Colonic mucosa (tissue), 4 donors: Measurements from ENCODE around the gene DLX1. TPM values are rescaled to one million over a fixed set of nuclear protein-coding genes. Genes with fewer than 3 reads are reported as not detected.
"Not testable (repeated sequence)": the region's sequence is repeated elsewhere in the genome, so short reads cannot be mapped to it uniquely, and the experiment has no call there.

Experiments
- DNase-seq: peaks from one replicate; pipeline ENCODE4 v3.0.0-alpha.2; 2020
- H3K27ac ChIP-seq: fragments of 200-600 bp; one replicate; pipeline ENCODE4 v1.8.0; 2021
- H3K27me3 ChIP-seq: fragments of 200-600 bp; one replicate; pipeline ENCODE4 v1.8.0; 2021
- H3K36me3 ChIP-seq: fragments of 200-600 bp; one replicate; pipeline ENCODE4 v1.8.0; 2021
- H3K4me1 ChIP-seq: fragments of 200-600 bp; one replicate; pipeline ENCODE4 v1.8.0; 2021; ENCODE audit warnings: mild to moderate bottlenecking
- H3K4me3 ChIP-seq: fragments of 200-600 bp; one replicate; pipeline ENCODE4 v1.8.0; 2021
- H3K9ac ChIP-seq, 2 donors: one replicate each; pipeline ENCODE4 v1.7.0; 2013; ENCODE audit warnings: control low read depth in 2 of 2, low read depth in 2 of 2, low read length in 2 of 2
- H3K9me3 ChIP-seq: fragments of 200-600 bp; one replicate; pipeline ENCODE4 v1.8.0; 2021
- intact Hi-C: fragments of 100-400 bp; cut with DNase I; formaldehyde crosslinking; loops from one replicate; pipeline ENCODE4 v1.14.1; 2022
- total RNA-seq, 2 donors: library from RNA; stranded (reverse); fragmentation: NEBNext Ultra II Directional in 1 of 2; extraction: Animal tissue kit (Norgen Biotek cat#: 25700) in 1 of 2; gene quantifications; one replicate each; pipeline ENCODE4 v1.2.1, GENCODE V29; 2021
- TF ChIP-seq, protein P1 (sequence below): fragments of 200-600 bp; IDR thresholded peaks from one replicate; pipeline ENCODE4 v1.8.0; 2022; ENCODE audit warnings: antibody characterized with exemption, mild to moderate bottlenecking
- donor health status: healthy.
- donor health status: DM: no; HTN: no; CAD: no.
- donor health status: DM: no; HTN: no; CAD: no.

DLX1 gene
- total RNA-seq, 2 donors from 2014 or later = 0.19 TPM; not detected in 1

DNA sequence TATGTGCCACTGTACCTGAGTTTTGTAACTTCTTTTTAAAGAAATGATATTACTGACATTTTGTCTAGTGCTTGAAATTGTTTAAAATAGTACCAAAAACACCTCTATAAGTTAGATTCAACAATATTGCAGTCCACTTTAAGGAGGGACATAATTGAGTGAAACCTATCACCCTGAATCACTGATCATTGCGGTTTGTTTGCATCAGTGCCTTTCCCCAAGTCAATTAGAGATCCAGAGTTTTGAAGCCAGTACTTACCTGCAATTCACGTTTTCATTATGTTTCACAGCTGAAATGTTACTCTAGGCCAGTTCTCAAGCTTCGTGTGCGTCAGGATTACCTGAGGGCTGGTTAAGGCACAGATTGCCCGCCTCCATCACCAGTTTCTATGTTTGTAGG, 26.6 kb upstream of the DLX1 start:
- H3K4me3 ChIP-seq = no peak overlapping the region
- no peak overlapping the region for H3K9ac ChIP-seq
- H3K36me3 ChIP-seq = no peaks in the 10 kb centered on the region
- no peak overlapping the region for H3K27ac ChIP-seq
- H3K27me3 ChIP-seq = no peaks in the 10 kb centered on the region
- H3K9me3 ChIP-seq = no peaks in the 10 kb centered on the region
- no peak for DNase-seq
- H3K4me1 ChIP-seq = no peaks in the 10 kb centered on the region
- TF ChIP-seq, protein P1, sequence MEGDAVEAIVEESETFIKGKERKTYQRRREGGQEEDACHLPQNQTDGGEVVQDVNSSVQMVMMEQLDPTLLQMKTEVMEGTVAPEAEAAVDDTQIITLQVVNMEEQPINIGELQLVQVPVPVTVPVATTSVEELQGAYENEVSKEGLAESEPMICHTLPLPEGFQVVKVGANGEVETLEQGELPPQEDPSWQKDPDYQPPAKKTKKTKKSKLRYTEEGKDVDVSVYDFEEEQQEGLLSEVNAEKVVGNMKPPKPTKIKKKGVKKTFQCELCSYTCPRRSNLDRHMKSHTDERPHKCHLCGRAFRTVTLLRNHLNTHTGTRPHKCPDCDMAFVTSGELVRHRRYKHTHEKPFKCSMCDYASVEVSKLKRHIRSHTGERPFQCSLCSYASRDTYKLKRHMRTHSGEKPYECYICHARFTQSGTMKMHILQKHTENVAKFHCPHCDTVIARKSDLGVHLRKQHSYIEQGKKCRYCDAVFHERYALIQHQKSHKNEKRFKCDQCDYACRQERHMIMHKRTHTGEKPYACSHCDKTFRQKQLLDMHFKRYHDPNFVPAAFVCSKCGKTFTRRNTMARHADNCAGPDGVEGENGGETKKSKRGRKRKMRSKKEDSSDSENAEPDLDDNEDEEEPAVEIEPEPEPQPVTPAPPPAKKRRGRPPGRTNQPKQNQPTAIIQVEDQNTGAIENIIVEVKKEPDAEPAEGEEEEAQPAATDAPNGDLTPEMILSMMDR = no peak
- intact Hi-C loops = no loop called here

DNA sequence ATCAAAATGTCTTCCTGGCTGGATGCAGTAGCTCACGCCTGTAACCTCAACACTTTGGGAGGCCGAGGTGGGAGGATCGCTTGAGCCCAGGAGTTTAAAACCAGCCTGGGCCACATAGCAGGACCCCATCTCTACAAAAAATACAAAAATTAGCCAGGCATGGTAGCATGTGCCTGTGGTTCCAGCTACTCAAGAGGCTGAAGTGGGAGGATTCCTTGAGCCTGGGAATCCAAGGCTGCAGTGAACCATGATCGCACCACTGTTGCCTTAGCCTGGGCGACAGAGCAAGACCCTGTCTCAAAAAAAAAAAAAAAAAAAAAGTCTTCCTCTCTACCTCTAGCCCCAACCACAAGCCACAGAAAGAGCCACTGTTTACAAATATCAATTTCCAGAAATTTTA, 25.2 kb upstream of the DLX1 start:
- H3K27ac ChIP-seq, H3K4me3 ChIP-seq, H3K9me3 ChIP-seq, H3K9ac ChIP-seq, DNase-seq, H3K4me1 ChIP-seq, H3K27me3 ChIP-seq, H3K36me3 ChIP-seq, intact Hi-C loops: not testable (repeated sequence)

DNA sequence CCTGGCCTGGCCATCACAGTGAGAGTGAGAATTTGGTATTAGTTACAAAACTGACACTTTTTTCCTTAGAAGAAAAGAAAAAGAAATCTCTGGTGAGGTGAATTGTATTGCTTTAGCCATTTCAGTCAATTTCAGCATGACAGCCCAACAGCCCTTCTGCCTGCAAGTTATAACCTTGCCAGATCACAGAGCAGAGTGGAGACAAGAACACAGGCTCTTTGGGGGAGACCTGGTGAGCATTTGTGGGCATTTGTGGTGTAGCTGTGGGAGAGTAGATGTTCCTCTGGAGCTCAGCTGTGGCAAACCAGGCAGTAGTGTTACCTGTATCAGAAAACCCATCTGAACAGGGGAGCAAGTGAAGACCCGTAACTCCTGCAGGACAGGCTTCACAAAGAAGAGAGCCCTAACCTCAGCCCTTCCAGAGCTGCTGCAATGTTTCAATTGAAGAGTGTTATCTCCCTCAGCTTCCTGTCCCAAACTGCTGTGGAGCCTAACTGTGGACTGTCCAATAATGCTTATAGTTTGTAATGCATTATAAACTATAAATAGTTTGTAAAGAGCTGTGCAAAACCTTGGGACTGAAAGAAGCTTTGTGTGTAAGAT, 22.8 kb upstream of the DLX1 start:
- no peaks in the 10 kb centered on the region for H3K36me3 ChIP-seq

DNA sequence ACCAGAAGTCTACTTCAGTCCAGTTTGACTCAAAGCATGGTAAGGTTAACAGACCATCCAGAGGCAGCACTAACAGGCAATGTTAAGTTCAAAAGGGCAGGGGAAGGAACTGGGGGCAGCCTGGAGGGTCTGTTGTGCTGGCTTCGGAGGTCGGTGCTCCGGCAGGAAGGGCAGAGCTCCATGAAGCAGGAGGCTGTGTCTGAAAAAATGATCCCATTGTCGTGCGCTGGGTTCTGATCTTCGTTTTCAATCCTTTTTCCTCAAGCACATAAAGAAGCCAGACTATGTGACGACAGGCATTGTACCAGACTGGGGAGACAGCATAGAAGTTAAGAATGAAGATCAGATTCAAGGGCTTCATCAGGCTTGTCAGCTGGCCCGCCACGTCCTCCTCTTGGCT, 21.9 kb upstream of the DLX1 start:
- H3K9me3 ChIP-seq = no peaks in the 10 kb centered on the region
- intact Hi-C loops = no loop called here
- no peak overlapping the region for H3K9ac ChIP-seq
- H3K4me3 ChIP-seq = no peak overlapping the region
- no peaks in the 10 kb centered on the region for H3K27me3 ChIP-seq
- no peaks in the 10 kb centered on the region for H3K36me3 ChIP-seq
- no peak for DNase-seq
- no peaks in the 10 kb centered on the region for H3K4me1 ChIP-seq
- TF ChIP-seq, protein P1 = no peak
- H3K27ac ChIP-seq = no peak overlapping the region

More for the DNA sequence above, 22.8 kb upstream of the DLX1 start:
- intact Hi-C loops = no loop called here
- Histone ChIP-seq H3K4me3 (no peak overlapping the region), H3K27ac (no peak overlapping the region), H3K9ac (no peak overlapping the region), H3K27me3 (no peaks in the 10 kb centered on the region), H3K9me3 (no peaks in the 10 kb centered on the region), H3K4me1 (no peaks in the 10 kb centered on the region)
- DNase-seq = no peak
- TF ChIP-seq, protein P1 = no peak

DNA sequence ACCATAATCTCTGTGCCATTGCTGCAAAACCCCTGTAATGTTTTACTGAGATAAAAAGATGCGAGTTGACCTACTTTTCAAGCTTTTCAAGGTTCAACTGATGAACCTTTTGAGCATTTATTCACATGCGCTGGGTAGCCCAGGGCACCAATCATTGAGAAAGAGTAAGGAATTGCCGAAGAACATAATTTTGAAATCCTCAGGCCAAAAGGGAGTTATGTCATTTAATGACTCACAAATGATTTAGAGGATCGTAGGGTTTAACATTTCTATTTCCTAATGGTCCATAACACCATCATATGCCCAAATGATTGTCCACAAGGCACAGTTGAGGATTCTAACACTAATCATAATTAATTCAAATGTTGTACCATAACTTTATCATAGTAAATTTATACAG, 20.2 kb upstream of the DLX1 start:
- no peak overlapping the region for H3K9ac ChIP-seq
- TF ChIP-seq, protein P1 = no peak
- no peak overlapping the region for H3K27ac ChIP-seq
- H3K27me3 ChIP-seq = no peaks in the 10 kb centered on the region
- no peaks in the 10 kb centered on the region for H3K9me3 ChIP-seq
- intact Hi-C loops = no loop called here
- no peaks in the 10 kb centered on the region for H3K36me3 ChIP-seq
- H3K4me1 ChIP-seq = no peaks in the 10 kb centered on the region
- H3K4me3 ChIP-seq = no peak overlapping the region
- no peak for DNase-seq

DNA sequence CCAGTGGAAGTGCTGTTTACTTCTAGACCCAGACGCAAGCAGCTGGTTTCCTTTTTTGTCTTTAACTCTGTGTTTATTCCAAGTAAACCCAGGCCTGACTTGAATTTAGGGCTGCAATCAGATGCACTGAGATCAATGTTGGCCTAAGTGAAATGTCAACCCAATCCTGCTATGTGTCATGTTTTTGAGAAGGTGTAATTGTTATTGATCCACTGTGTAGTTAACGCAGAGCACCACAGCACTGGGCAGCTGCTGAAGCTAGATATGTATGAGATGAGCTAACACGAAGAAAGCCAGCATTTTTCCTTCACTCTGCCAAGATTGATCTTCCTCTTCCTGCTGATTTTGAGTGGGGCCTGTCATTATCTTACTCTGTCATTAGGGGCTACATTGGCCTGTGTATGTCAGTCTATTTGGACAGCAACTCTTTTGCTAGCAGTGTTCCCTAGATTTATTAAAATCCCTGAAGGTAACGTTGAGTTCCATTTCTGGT, 18.9 kb upstream of the DLX1 start:
- H3K4me1 ChIP-seq = no peaks in the 10 kb centered on the region
- intact Hi-C loops = no loop called here
- no peaks in the 10 kb centered on the region for H3K27me3 ChIP-seq
- H3K9ac ChIP-seq = no peak overlapping the region
- H3K9me3 ChIP-seq = no peaks in the 10 kb centered on the region
- no peak overlapping the region for H3K4me3 ChIP-seq
- no peak for DNase-seq
- H3K27ac ChIP-seq = no peak overlapping the region
- no peaks in the 10 kb centered on the region for H3K36me3 ChIP-seq
- TF ChIP-seq, protein P1 = no peak

DNA sequence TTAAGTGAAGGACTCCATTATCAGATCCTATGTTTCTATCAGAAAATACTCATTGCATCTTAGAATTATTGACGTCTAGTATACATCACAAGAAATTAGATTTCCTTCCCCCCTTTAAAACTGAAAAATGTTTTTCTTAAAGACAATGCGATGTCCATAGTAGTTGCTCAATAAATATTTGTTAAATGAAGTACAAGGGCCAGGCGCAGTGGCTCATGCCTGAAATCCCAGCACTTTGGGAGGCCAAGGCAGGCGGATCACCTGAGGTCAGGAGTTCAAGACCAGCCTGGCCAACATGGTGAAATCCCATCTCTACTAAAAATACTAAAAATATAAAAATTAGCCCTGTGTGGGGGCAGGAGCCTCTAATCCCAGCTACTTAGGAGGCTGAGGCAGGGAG, 17.4 kb upstream of the DLX1 start:
- H3K4me1 ChIP-seq, H3K27ac ChIP-seq, H3K36me3 ChIP-seq, DNase-seq, intact Hi-C loops, H3K9ac ChIP-seq, H3K27me3 ChIP-seq, H3K4me3 ChIP-seq, H3K9me3 ChIP-seq: not testable (repeated sequence)
